NT2/D1 (cell line): ENCODE data around the gene SLC25A21.

ENCODE experiments used
- SUZ12 ChIP-seq: IDR thresholded peaks from 2 replicates; pipeline ENCODE4 v1.6.1; 2011; ENCODE audit not compliant: insufficient read length, insufficient read depth; ENCODE audit errors: extremely low read depth
- YY1 ChIP-seq: IDR thresholded peaks from 2 replicates; pipeline ENCODE4 v1.6.1; 2011; ENCODE audit not compliant: insufficient read length, insufficient read depth

DNA sequence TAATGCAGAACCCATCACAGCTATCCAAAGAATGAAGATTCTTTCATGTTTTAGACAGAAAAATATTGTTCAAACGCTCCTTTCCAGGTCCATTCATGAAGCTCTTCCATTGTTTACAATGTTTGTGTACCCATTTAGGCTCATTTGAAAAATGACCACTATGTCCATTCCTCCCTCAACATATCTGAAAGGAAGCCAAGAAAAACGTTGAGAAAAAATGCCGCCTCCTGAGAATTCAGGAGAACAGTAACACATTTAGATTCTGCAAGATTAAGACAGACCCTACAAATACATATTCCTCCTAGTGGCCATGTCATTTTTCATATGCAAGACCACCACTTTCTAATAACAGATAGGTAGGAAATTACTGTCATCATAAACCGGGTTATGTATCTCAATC, 124.4 kb downstream of the SLC25A21 start:
- TF ChIP-seq SUZ12 (no peak), YY1 (no peak)
